GM23338 (cell line): ENCODE measurements around the gene PTGS1. TPM values are rescaled to one million over a fixed set of nuclear protein-coding genes. Genes with fewer than 3 reads are reported as not detected.

Experiments
- ATAC-seq: fragments of 200-7000 bp; cut with Tn5 transposase; 3 replicates; pipeline ENCODE4 v1.9.1; 2020
- DNase-seq: peaks from one replicate; pipeline ENCODE4 v3.0.0-alpha.2; 2015; ENCODE audit warnings: low spot score
- H2AFZ ChIP-seq: fragments of 200-600 bp; sonication (generic); 2 replicates; pipeline ENCODE4 v1.8.0; 2016; ENCODE audit warnings: antibody characterized with exemption, mild to moderate bottlenecking, moderate library complexity
- H3F3A ChIP-seq: fragments of 200-600 bp; sonication (generic); replicated peaks from 2 replicates; pipeline ENCODE4 v1.8.0; 2017; ENCODE audit warnings: antibody characterized with exemption, mixed run types, low read depth
- H3K27ac ChIP-seq: fragments of 200-600 bp; sonication (generic); 2 replicates; pipeline ENCODE4 v1.6.1; 2016; ENCODE audit warnings: low read depth
- H3K27me3 ChIP-seq: fragments of 200-600 bp; sonication (generic); 2 replicates; pipeline ENCODE4 v1.8.0; 2016; ENCODE audit warnings: mild to moderate bottlenecking, mixed run types, moderate library complexity; ENCODE audit not compliant: insufficient read depth
- H3K36me3 ChIP-seq: fragments of 200-600 bp; sonication (generic); 2 replicates; pipeline ENCODE4 v1.8.0; 2016; ENCODE audit warnings: mild to moderate bottlenecking; ENCODE audit not compliant: insufficient read depth
- H3K4me1 ChIP-seq: fragments of 200-600 bp; sonication (generic); 2 replicates; pipeline ENCODE4 v1.8.0; 2016; ENCODE audit warnings: mild to moderate bottlenecking, moderate library complexity; ENCODE audit not compliant: insufficient read depth
- H3K4me2 ChIP-seq: fragments of 200-600 bp; sonication (generic); 2 replicates; pipeline ENCODE4 v1.7.1; 2017; ENCODE audit warnings: mixed run types
- H3K4me3 ChIP-seq: fragments of 200-600 bp; sonication (generic); 2 replicates; pipeline ENCODE4 v1.6.1; 2016; ENCODE audit warnings: mixed run types
- H3K79me2 ChIP-seq: fragments of 200-600 bp; sonication (generic); replicated peaks from 2 replicates; pipeline ENCODE4 v1.8.0; 2017; ENCODE audit warnings: mild to moderate bottlenecking; ENCODE audit not compliant: insufficient read depth
- H3K9me2 ChIP-seq: fragments of 200-600 bp; sonication (generic); 2 replicates; pipeline ENCODE4 v1.8.0; 2017; ENCODE audit not compliant: insufficient read depth
- H4K20me1 ChIP-seq: fragments of 200-600 bp; sonication (generic); replicated peaks from 2 replicates; pipeline ENCODE4 v1.8.0; 2017; ENCODE audit warnings: mild to moderate bottlenecking; ENCODE audit not compliant: insufficient read depth
- H3K27ac Mint-ChIP-seq: 2 replicates; pipeline ENCODE4 v1.8.0; 2020; ENCODE audit warnings: inconsistent platforms, mild to moderate bottlenecking, moderate library complexity, mixed read lengths
- H3K27me3 Mint-ChIP-seq: 3 replicates; pipeline ENCODE4 v1.8.0; 2022; ENCODE audit warnings: low read depth, mild to moderate bottlenecking, moderate library complexity, mixed read lengths, inconsistent platforms; ENCODE audit not compliant: insufficient read depth, poor library complexity
- H3K36me3 Mint-ChIP-seq: 3 replicates; pipeline ENCODE4 v1.8.0; 2021; ENCODE audit warnings: low read depth, mild to moderate bottlenecking, inconsistent platforms, moderate library complexity, mixed read lengths
- H3K4me1 Mint-ChIP-seq: 3 replicates; pipeline ENCODE4 v1.8.0; 2020; ENCODE audit warnings: mild to moderate bottlenecking, inconsistent platforms, mixed read lengths
- H3K4me3 Mint-ChIP-seq: 3 replicates; pipeline ENCODE4 v1.8.0; 2021; ENCODE audit warnings: moderate library complexity, mild to moderate bottlenecking, inconsistent platforms, mixed read lengths
- H3K9me3 Mint-ChIP-seq: 3 replicates; pipeline ENCODE4 v1.8.0; 2020; ENCODE audit warnings: moderate library complexity, mild to moderate bottlenecking, inconsistent platforms, mixed read lengths
- EZH2 ChIP-seq: fragments of 200-600 bp; sonication (generic); IDR thresholded peaks from one replicate; pipeline ENCODE4 v1.8.0; 2017; ENCODE audit warnings: antibody characterized with exemption, mild to moderate bottlenecking, low read depth; ENCODE audit not compliant: unreplicated experiment
- JUNB ChIP-seq: IDR thresholded peaks from one replicate; pipeline ENCODE4 v1.6.1; 2016; ENCODE audit warnings: antibody characterized with exemption; ENCODE audit not compliant: unreplicated experiment
- NANOG ChIP-seq: IDR thresholded peaks from 2 replicates; pipeline ENCODE4 v1.6.1; 2016; ENCODE audit warnings: antibody characterized with exemption, borderline replicate concordance
- ZNF114 ChIP-seq: fragments of 250-450 bp; sonication (Bioruptor Pico); IDR thresholded peaks from 2 replicates; pipeline ENCODE4 v1.5.0; 2020; ENCODE audit warnings: mild to moderate bottlenecking, moderate library complexity
- polyA plus RNA-seq: library from polyadenylated mRNA; unstranded; fragments of >200 nt; fragmentation: Nextera tagmentation; extraction: Ambion mirVana; gene quantifications from 2 replicates; pipeline ENCODE4 v1.2.1, GENCODE V29; 2016
- total RNA-seq: library from RNA; depleted of rRNA; stranded (reverse); fragments of >200 nt; shearing (Covaris generic); gene quantifications from 2 replicates; pipeline ENCODE4 v1.2.3, GENCODE V29; 2014
- TF ChIP-seq, protein P1 (sequence below): fragments of 250-450 bp; sonication (Bioruptor Pico); IDR thresholded peaks from 2 replicates; pipeline ENCODE4 v1.5.0; 2020; ENCODE audit warnings: mild to moderate bottlenecking, moderate library complexity
- TF ChIP-seq, protein P2 (sequence below): IDR thresholded peaks from one replicate; pipeline ENCODE4 v1.6.1; 2018; ENCODE audit warnings: antibody characterized with exemption; ENCODE audit not compliant: unreplicated experiment

PTGS1 gene
- total and polyA plus RNA-seq, 2 experiments from 2014 or later: 0.48 to 1.3 TPM

GRCh38 chr9:122402403-122402871 lies 31.6 kb downstream of the PTGS1 start (continued):
- TF ChIP-seq, protein P1, sequence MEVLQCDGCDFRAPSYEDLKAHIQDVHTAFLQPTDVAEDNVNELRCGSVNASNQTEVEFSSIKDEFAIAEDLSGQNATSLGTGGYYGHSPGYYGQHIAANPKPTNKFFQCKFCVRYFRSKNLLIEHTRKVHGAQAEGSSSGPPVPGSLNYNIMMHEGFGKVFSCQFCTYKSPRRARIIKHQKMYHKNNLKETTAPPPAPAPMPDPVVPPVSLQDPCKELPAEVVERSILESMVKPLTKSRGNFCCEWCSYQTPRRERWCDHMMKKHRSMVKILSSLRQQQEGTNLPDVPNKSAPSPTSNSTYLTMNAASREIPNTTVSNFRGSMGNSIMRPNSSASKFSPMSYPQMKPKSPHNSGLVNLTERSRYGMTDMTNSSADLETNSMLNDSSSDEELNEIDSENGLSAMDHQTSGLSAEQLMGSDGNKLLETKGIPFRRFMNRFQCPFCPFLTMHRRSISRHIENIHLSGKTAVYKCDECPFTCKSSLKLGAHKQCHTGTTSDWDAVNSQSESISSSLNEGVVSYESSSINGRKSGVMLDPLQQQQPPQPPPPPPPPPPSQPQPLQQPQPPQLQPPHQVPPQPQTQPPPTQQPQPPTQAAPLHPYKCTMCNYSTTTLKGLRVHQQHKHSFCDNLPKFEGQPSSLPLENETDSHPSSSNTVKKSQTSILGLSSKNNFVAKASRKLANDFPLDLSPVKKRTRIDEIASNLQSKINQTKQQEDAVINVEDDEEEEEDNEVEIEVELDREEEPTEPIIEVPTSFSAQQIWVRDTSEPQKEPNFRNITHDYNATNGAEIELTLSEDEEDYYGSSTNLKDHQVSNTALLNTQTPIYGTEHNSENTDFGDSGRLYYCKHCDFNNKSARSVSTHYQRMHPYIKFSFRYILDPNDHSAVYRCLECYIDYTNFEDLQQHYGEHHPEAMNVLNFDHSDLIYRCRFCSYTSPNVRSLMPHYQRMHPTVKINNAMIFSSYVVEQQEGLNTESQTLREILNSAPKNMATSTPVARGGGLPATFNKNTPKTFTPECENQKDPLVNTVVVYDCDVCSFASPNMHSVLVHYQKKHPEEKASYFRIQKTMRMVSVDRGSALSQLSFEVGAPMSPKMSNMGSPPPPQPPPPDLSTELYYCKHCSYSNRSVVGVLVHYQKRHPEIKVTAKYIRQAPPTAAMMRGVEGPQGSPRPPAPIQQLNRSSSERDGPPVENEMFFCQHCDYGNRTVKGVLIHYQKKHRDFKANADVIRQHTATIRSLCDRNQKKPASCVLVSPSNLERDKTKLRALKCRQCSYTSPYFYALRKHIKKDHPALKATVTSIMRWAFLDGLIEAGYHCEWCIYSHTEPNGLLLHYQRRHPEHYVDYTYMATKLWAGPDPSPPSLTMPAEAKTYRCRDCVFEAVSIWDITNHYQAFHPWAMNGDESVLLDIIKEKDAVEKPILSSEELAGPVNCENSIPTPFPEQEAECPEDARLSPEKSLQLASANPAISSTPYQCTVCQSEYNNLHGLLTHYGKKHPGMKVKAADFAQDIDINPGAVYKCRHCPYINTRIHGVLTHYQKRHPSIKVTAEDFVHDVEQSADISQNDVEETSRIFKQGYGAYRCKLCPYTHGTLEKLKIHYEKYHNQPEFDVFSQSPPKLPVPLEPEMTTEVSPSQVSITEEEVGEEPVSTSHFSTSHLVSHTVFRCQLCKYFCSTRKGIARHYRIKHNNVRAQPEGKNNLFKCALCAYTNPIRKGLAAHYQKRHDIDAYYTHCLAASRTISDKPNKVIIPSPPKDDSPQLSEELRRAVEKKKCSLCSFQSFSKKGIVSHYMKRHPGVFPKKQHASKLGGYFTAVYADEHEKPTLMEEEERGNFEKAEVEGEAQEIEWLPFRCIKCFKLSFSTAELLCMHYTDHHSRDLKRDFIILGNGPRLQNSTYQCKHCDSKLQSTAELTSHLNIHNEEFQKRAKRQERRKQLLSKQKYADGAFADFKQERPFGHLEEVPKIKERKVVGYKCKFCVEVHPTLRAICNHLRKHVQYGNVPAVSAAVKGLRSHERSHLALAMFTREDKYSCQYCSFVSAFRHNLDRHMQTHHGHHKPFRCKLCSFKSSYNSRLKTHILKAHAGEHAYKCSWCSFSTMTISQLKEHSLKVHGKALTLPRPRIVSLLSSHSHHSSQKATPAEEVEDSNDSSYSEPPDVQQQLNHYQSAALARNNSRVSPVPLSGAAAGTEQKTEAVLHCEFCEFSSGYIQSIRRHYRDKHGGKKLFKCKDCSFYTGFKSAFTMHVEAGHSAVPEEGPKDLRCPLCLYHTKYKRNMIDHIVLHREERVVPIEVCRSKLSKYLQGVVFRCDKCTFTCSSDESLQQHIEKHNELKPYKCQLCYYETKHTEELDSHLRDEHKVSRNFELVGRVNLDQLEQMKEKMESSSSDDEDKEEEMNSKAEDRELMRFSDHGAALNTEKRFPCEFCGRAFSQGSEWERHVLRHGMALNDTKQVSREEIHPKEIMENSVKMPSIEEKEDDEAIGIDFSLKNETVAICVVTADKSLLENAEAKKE (CRISPR knock-in tag): no peak
- no peak for TF ChIP-seq ZNF114 (CRISPR knock-in tag)

DNA sequence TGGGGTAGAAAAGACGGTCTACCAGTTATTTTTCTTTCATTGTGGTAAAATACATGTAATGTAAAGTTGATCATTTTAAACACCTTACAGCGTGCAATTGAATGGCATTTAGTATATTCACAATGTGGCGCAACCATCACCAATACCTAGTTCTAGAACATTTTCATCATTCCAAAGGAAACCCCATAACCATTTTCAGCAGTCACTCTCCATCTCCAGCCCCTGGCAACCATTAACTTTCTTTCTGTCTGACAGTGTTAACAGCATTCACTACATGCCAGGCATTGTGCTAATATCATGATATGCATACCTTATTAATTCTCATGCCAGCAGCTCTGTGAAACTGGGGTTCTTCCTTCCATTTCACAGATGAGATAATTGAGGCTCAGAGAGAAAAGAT lies 32.0 kb downstream of the PTGS1 start:
- Mint-ChIP-seq H3K9me3 (peaks cover 42% of the 10 kb centered on the region), H3K4me1 (no peaks in the 10 kb centered on the region), H3K27ac (no peak overlapping the region), H3K36me3 (peaks cover 4% of the 10 kb centered on the region; the same call in 1 of the 3 replicates), H3K4me3 (no peak overlapping the region), H3K27me3 (peaks cover 4% of the 10 kb centered on the region)
- Histone ChIP-seq H3K9me2 (no peaks in the 10 kb centered on the region), H2AFZ (no peak overlapping the region), H3K4me3 (no peak overlapping the region), H3K79me2 (no peaks in the 10 kb centered on the region), H3K4me1 (no peaks in the 10 kb centered on the region), H3F3A (no peaks in the 10 kb centered on the region), H3K36me3 (no peaks in the 10 kb centered on the region), H3K27ac (no peak overlapping the region), H3K4me2 (no peak overlapping the region), H3K27me3 (no peaks in the 10 kb centered on the region), H4K20me1 (no peaks in the 10 kb centered on the region)
- DNase-seq (no peak), ATAC-seq (no peak)
- TF ChIP-seq EZH2: no peak
- TF ChIP-seq, protein P2, sequence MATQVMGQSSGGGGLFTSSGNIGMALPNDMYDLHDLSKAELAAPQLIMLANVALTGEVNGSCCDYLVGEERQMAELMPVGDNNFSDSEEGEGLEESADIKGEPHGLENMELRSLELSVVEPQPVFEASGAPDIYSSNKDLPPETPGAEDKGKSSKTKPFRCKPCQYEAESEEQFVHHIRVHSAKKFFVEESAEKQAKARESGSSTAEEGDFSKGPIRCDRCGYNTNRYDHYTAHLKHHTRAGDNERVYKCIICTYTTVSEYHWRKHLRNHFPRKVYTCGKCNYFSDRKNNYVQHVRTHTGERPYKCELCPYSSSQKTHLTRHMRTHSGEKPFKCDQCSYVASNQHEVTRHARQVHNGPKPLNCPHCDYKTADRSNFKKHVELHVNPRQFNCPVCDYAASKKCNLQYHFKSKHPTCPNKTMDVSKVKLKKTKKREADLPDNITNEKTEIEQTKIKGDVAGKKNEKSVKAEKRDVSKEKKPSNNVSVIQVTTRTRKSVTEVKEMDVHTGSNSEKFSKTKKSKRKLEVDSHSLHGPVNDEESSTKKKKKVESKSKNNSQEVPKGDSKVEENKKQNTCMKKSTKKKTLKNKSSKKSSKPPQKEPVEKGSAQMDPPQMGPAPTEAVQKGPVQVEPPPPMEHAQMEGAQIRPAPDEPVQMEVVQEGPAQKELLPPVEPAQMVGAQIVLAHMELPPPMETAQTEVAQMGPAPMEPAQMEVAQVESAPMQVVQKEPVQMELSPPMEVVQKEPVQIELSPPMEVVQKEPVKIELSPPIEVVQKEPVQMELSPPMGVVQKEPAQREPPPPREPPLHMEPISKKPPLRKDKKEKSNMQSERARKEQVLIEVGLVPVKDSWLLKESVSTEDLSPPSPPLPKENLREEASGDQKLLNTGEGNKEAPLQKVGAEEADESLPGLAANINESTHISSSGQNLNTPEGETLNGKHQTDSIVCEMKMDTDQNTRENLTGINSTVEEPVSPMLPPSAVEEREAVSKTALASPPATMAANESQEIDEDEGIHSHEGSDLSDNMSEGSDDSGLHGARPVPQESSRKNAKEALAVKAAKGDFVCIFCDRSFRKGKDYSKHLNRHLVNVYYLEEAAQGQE: no peak
- TF ChIP-seq, protein P1 (CRISPR knock-in tag): no peak
- no peak for TF ChIP-seq NANOG
- TF ChIP-seq JUNB: no peak
- no peak for TF ChIP-seq ZNF114 (CRISPR knock-in tag)
